Keratinocyte (primary cell): Measurements from ENCODE around the gene RAP1GAP2. TPM values are rescaled to one million over a fixed set of nuclear protein-coding genes. Genes with fewer than 3 reads are reported as not detected.

ENCODE experiments used
- DNase-seq: peaks from one replicate; pipeline ENCODE4 v3.0.0-alpha.2; 2011; ENCODE audit warnings: low read depth, missing footprints, low spot score
- FAIRE-seq: peaks from 2 replicates; lab custom pipeline; 2011; peaks lifted over from hg19 to GRCh38; lab: Jason Lieb, UNC
- H2AFZ ChIP-seq: 2 replicates; pipeline ENCODE4 v1.6.0; 2012; ENCODE audit warnings: low read length, control low read depth, inconsistent platforms; ENCODE audit not compliant: control insufficient read depth
- H3K27ac ChIP-seq: 2 replicates; pipeline ENCODE4 v1.5.1; 2011; ENCODE audit warnings: low read length; ENCODE audit not compliant: control insufficient read depth, insufficient read depth
- H3K27me3 ChIP-seq: 3 replicates; pipeline ENCODE4 v1.6.0; 2011; ENCODE audit warnings: low read length; ENCODE audit not compliant: control insufficient read depth, insufficient read depth; ENCODE audit errors: extremely low read depth
- H3K36me3 ChIP-seq, 2 experiments: 2 replicates in 1 of 2; 3 replicates in 1 of 2; pipeline ENCODE4 v1.5.1; 2011; ENCODE audit warnings: low read length in 2 of 2, mild to moderate bottlenecking in 1 of 2; ENCODE audit not compliant: control insufficient read depth in 2 of 2, insufficient read depth in 2 of 2; ENCODE audit errors: extremely low read depth in 1 of 2
- H3K4me1 ChIP-seq: 3 replicates; pipeline ENCODE4 v1.5.1; 2011; ENCODE audit warnings: low read length; ENCODE audit not compliant: control insufficient read depth, insufficient read depth; ENCODE audit errors: extremely low read depth
- H3K4me2 ChIP-seq: 3 replicates; pipeline ENCODE4 v1.6.0; 2011; ENCODE audit warnings: low read depth, low read length; ENCODE audit not compliant: control insufficient read depth, insufficient read depth; ENCODE audit errors: extremely low read depth
- H3K4me3 ChIP-seq, 3 experiments: fragments of 200-600 bp in 1 of 3; sonication (generic) in 1 of 3; 2 replicates in 2 of 3; 3 replicates in 1 of 3; pipeline ENCODE4 v1.5.1; 2011 to 2016; ENCODE audit warnings: low read length in 3 of 3, mild to moderate bottlenecking in 3 of 3, control low read depth in 2 of 3, inconsistent platforms in 1 of 3, low read depth in 1 of 3, mixed read lengths in 1 of 3, mixed run types in 1 of 3, moderate library complexity in 1 of 3; ENCODE audit not compliant: control insufficient read depth in 2 of 3, insufficient read depth in 2 of 3; ENCODE audit errors: extremely low read depth in 1 of 3
- H3K79me2 ChIP-seq: 2 replicates; pipeline ENCODE4 v1.6.0; 2012; ENCODE audit warnings: low read length; ENCODE audit not compliant: control insufficient read depth, insufficient read depth
- H3K9ac ChIP-seq: 3 replicates; pipeline ENCODE4 v1.6.0; 2011; ENCODE audit warnings: low read length; ENCODE audit not compliant: control insufficient read depth, insufficient read depth; ENCODE audit errors: extremely low read depth
- H3K9me1 ChIP-seq: 3 replicates; pipeline ENCODE4 v1.6.0; 2011; ENCODE audit warnings: low read length; ENCODE audit not compliant: control insufficient read depth, insufficient read depth; ENCODE audit errors: extremely low read depth
- H3K9me3 ChIP-seq: 2 replicates; pipeline ENCODE4 v1.5.1; 2012; ENCODE audit warnings: low read depth, low read length; ENCODE audit not compliant: control insufficient read depth
- H4K20me1 ChIP-seq: 3 replicates; pipeline ENCODE4 v1.6.0; 2011; ENCODE audit warnings: low read length; ENCODE audit not compliant: control insufficient read depth, insufficient read depth; ENCODE audit errors: extremely low read depth
- CTCF ChIP-seq, 3 experiments: IDR thresholded peaks in 1 of 3; conservative IDR thresholded peaks in 1 of 3; optimal IDR thresholded peaks in 1 of 3; 2 replicates in 2 of 3; 3 replicates in 1 of 3; pipeline versions ENCODE3 to v1.5.1; 2011; ENCODE audit warnings: low read length in 3 of 3, mild to moderate bottlenecking in 3 of 3, moderate library complexity in 2 of 3, control low read depth in 1 of 3, inconsistent platforms in 1 of 3; ENCODE audit not compliant: insufficient read depth in 2 of 3; ENCODE audit errors: extremely low read depth in 1 of 3
- EZH2 ChIP-seq: IDR thresholded peaks from one replicate; pipeline ENCODE4 v1.6.1; 2012; ENCODE audit warnings: inconsistent platforms, mild to moderate bottlenecking, low read length, moderate library complexity
- dilution Hi-C: fragments of 300-500 bp; cut with MboI; formaldehyde crosslinking; loops from one replicate; pipeline ENCODE4 v1.7.0; 2020; ENCODE audit warnings: low sequenced_read_pairs; ENCODE audit not compliant: extremely low pct_ligation_motif_present
- polyA plus RNA-seq, 5 experiments: library from polyadenylated mRNA; depleted of rRNA in 3 of 5; stranded (reverse) in 3 of 5; stranded (forward) in 1 of 5; unstranded in 1 of 5; fragments of >200 nt; gene quantifications; 1 replicate in 1 of 5; 2 replicates in 3 of 5; 3 replicates in 1 of 5; pipeline versions ENCODE4 v1.2.1 to v1.2.3, GENCODE V29; 2011 to 2012; ENCODE audit warnings: missing spikeins in 2 of 5, low read depth in 1 of 5, low replicate concordance in 1 of 5

The RAP1GAP2 gene
- polyA plus RNA-seq, 1 donor (not counting 4 experiments of a cell fraction or from before 2014, with no cell fraction given): 13.6 TPM

GRCh38 chr17:3035256-3035967 is 239.2 kb downstream of the RAP1GAP2 start:
- TF ChIP-seq CTCF (optimal IDR thresholded peaks at IDR 0.05 in 1 of 3, IDR thresholded peaks at IDR 0.05 in 1 of 3, conservative IDR thresholded peaks at IDR 0.05 in 1 of 3; ENCODE audit: extremely low read depth in 1 of 3, insufficient read depth in 2 of 3, low read length in 3 of 3): no peak
- TF ChIP-seq EZH2: no peak
- Histone ChIP-seq H3K4me2 (no peak overlapping the region), H3K9me1 (no peaks in the 10 kb centered on the region), H3K27me3 (no peaks in the 10 kb centered on the region), H3K4me3 (no peak overlapping the region), H4K20me1 (no peaks in the 10 kb centered on the region), H3K79me2 (no peaks in the 10 kb centered on the region), H3K27ac (no peak overlapping the region), H3K36me3 (peaks cover 9 to 10% of the 10 kb centered on the region in 2 experiments), H3K9me3 (no peaks in the 10 kb centered on the region), H3K4me1 (peaks cover 6% of the 10 kb centered on the region), H3K9ac (no peak overlapping the region), H2AFZ (no peak overlapping the region)
- no peak for FAIRE-seq
- DNase-seq: no peak
- dilution Hi-C loops: no loop called here

- no peak for TF ChIP-seq CTCF (optimal IDR thresholded peaks at IDR 0.05 in 1 of 3, IDR thresholded peaks at IDR 0.05 in 1 of 3, conservative IDR thresholded peaks at IDR 0.05 in 1 of 3; ENCODE audit: extremely low read depth in 1 of 3, insufficient read depth in 2 of 3, low read length in 3 of 3)
- TF ChIP-seq EZH2: no peak
- no peaks in the 10 kb centered on the region for H3K9me1 ChIP-seq
- no peak overlapping the region for H3K27ac ChIP-seq
- H3K4me2 ChIP-seq: no peak overlapping the region
- peaks cover 5 to 9% of the 10 kb centered on the region in 2 experiments for H3K36me3 ChIP-seq
- no peak overlapping the region for H3K9ac ChIP-seq
- no peaks in the 10 kb centered on the region for H3K27me3 ChIP-seq
- peaks cover under 1% of the 10 kb centered on the region for H3K4me1 ChIP-seq
- no peak for FAIRE-seq
- no peak overlapping the region for H2AFZ ChIP-seq
- dilution Hi-C loops: no loop called here
- no peak overlapping the region for H3K4me3 ChIP-seq
- no peak for DNase-seq
- no peaks in the 10 kb centered on the region for H3K79me2 ChIP-seq
- H4K20me1 ChIP-seq: no peaks in the 10 kb centered on the region
- H3K9me3 ChIP-seq: no peaks in the 10 kb centered on the region
Observed at GRCh38 chr17:3035968-3036280, 239.7 kb downstream of the RAP1GAP2 start.
